ENCODE results near the gene BRD9.
"Not testable (repeated sequence)": the region's sequence is repeated elsewhere in the genome, so short reads cannot be mapped to it uniquely, and the experiment has no call there.

GRCh38 chr5:918717-919116 lies 26.1 kb upstream of the BRD9 start:
- not testable (repeated sequence) for TF ChIP-seq CTCF, POLR2A (IDR thresholded peaks at IDR 0.05)

Data from thyroid gland (tissue), 4 donors.